ENCODE results near the gene ABCC6. TPM values are rescaled to one million over a fixed set of nuclear protein-coding genes. Genes with fewer than 3 reads are reported as not detected.

Gene ABCC6
- total and polyA plus RNA-seq, 4 donors: 50.6 to 162 (median 95.9) TPM

DNA sequence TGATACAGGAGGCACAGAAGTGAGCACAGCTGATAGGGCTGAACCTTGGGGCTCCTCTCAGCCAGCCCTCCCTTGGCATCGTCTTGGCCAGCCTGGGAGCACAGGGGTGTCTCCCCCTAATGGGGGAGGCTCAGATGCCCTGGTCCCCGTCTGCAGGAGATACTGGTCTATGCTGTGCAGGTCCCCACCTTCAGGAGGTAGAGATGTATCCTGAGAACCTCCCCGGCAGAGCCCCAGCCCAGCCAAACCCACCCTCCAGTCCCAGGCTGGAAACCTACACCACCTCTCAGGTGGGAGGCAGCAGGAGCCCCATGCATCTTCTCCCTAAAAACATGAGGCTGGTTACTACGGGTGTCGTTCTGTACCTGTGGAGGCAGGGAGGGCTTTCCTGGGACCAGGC lies 38.7 kb downstream of the ABCC6 start:
- no peak for DNase-seq (ENCODE audit: low spot score)
- TF ChIP-seq JUND (IDR thresholded peaks at IDR 0.05) (no peak), FOXA2 (IDR thresholded peaks at IDR 0.05) (no peak), HNF4G (IDR thresholded peaks at IDR 0.05) (no peak), EGR1 (IDR thresholded peaks at IDR 0.05; ENCODE audit: low read depth in 2 of 2) (no peak), GABPA (IDR thresholded peaks at IDR 0.05 in 1 of 2, conservative IDR thresholded peaks at IDR 0.05 in 1 of 2) (no peak), RXRA (IDR thresholded peaks at IDR 0.05) (no peak), NR2F2 (IDR thresholded peaks at IDR 0.05) (no peak), YY1 (IDR thresholded peaks at IDR 0.05) (no peak), FOXA1 (IDR thresholded peaks at IDR 0.05) (no peak), HNF4A (conservative IDR thresholded peaks at IDR 0.05) (no peak), SP1 (IDR thresholded peaks at IDR 0.05) (no peak)
- TF ChIP-seq, protein P1, sequence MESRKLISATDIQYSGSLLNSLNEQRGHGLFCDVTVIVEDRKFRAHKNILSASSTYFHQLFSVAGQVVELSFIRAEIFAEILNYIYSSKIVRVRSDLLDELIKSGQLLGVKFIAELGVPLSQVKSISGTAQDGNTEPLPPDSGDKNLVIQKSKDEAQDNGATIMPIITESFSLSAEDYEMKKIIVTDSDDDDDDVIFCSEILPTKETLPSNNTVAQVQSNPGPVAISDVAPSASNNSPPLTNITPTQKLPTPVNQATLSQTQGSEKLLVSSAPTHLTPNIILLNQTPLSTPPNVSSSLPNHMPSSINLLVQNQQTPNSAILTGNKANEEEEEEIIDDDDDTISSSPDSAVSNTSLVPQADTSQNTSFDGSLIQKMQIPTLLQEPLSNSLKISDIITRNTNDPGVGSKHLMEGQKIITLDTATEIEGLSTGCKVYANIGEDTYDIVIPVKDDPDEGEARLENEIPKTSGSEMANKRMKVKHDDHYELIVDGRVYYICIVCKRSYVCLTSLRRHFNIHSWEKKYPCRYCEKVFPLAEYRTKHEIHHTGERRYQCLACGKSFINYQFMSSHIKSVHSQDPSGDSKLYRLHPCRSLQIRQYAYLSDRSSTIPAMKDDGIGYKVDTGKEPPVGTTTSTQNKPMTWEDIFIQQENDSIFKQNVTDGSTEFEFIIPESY (IDR thresholded peaks at IDR 0.05): no peak
- TF ChIP-seq, protein P2, sequence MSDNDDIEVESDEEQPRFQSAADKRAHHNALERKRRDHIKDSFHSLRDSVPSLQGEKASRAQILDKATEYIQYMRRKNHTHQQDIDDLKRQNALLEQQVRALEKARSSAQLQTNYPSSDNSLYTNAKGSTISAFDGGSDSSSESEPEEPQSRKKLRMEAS (IDR thresholded peaks at IDR 0.05): no peak
- TF ChIP-seq, protein P3, sequence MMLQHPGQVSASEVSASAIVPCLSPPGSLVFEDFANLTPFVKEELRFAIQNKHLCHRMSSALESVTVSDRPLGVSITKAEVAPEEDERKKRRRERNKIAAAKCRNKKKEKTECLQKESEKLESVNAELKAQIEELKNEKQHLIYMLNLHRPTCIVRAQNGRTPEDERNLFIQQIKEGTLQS (IDR thresholded peaks at IDR 0.05): no peak
- TF ChIP-seq, protein P4, sequence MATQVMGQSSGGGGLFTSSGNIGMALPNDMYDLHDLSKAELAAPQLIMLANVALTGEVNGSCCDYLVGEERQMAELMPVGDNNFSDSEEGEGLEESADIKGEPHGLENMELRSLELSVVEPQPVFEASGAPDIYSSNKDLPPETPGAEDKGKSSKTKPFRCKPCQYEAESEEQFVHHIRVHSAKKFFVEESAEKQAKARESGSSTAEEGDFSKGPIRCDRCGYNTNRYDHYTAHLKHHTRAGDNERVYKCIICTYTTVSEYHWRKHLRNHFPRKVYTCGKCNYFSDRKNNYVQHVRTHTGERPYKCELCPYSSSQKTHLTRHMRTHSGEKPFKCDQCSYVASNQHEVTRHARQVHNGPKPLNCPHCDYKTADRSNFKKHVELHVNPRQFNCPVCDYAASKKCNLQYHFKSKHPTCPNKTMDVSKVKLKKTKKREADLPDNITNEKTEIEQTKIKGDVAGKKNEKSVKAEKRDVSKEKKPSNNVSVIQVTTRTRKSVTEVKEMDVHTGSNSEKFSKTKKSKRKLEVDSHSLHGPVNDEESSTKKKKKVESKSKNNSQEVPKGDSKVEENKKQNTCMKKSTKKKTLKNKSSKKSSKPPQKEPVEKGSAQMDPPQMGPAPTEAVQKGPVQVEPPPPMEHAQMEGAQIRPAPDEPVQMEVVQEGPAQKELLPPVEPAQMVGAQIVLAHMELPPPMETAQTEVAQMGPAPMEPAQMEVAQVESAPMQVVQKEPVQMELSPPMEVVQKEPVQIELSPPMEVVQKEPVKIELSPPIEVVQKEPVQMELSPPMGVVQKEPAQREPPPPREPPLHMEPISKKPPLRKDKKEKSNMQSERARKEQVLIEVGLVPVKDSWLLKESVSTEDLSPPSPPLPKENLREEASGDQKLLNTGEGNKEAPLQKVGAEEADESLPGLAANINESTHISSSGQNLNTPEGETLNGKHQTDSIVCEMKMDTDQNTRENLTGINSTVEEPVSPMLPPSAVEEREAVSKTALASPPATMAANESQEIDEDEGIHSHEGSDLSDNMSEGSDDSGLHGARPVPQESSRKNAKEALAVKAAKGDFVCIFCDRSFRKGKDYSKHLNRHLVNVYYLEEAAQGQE (IDR thresholded peaks at IDR 0.05): no peak
- H3K36me3 ChIP-seq (ENCODE audit: control insufficient read depth in 4 of 4, insufficient read depth in 3 of 4, low read depth in 1 of 4, low read length in 3 of 4): peaks cover 5 to 72% (median 40%) of the 10 kb centered on the region in 4 donors
- no peak overlapping the region for H3K4me3 ChIP-seq (ENCODE audit: low read depth in 1 of 3, low read length in 3 of 3)
- no peaks in the 10 kb centered on the region for H3K27me3 ChIP-seq (ENCODE audit: control insufficient read depth in 4 of 4, insufficient read depth in 4 of 4, low read length in 3 of 4)
- 75% methylated on average over 5 of the region's 5 CpGs for WGBS
- no peak overlapping the region for H3K27ac ChIP-seq (ENCODE audit: low read depth in 1 of 2, low read length in 2 of 2)
- no peak overlapping the region for H3K9ac ChIP-seq (ENCODE audit: low read depth in 1 of 2, low read length in 2 of 2)
- H3K9me3 ChIP-seq (ENCODE audit: control insufficient read depth in 4 of 4, low read length in 3 of 4): no peaks in the 10 kb centered on the region
- H3K4me1 ChIP-seq (ENCODE audit: control insufficient read depth in 4 of 4, insufficient read depth in 4 of 4, low read length in 3 of 4): peaks cover 0 to 2% (median 0%) of the 10 kb centered on the region in 4 donors

DNA sequence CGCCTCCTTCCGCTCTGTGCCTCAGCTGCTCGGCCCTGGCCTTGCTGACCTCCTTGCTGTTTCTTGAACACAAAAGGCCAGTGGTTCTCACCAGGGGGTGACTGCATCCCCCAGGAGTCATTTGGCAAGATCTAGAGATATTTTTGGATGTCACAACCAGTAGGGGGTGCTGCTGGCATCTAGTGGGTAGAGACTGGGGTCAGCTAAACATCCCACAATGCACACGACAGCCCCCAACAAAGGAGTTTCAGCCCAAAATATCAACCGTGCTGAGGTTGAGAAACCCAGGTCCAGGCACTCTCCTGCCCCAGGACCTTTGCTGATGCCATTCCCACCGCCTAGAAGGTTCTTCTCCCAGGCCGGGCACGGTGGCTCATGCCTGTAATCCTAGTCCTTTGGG lies 39.7 kb downstream of the ABCC6 start:
- Histone ChIP-seq H3K36me3 (ENCODE audit: control insufficient read depth in 4 of 4, insufficient read depth in 3 of 4, low read depth in 1 of 4, low read length in 3 of 4) (peaks cover 5 to 72% (median 40%) of the 10 kb centered on the region in 4 donors), H3K27ac (ENCODE audit: low read depth in 1 of 2, low read length in 2 of 2) (no peak overlapping the region), H3K9ac (ENCODE audit: low read depth in 1 of 2, low read length in 2 of 2) (no peak overlapping the region), H3K9me3 (ENCODE audit: control insufficient read depth in 4 of 4, low read length in 3 of 4) (no peaks in the 10 kb centered on the region), H3K27me3 (ENCODE audit: control insufficient read depth in 4 of 4, insufficient read depth in 4 of 4, low read length in 3 of 4) (no peaks in the 10 kb centered on the region), H3K4me3 (ENCODE audit: low read depth in 1 of 3, low read length in 3 of 3) (no peak overlapping the region), H3K4me1 (ENCODE audit: control insufficient read depth in 4 of 4, insufficient read depth in 4 of 4, low read length in 3 of 4) (peaks cover 0 to 2% (median 0%) of the 10 kb centered on the region in 4 donors)
- no peak for DNase-seq (ENCODE audit: low spot score)
- 88% methylated on average over 8 of the region's 8 CpGs for WGBS
- no peak for TF ChIP-seq FOXA2 (IDR thresholded peaks at IDR 0.05)
- TF ChIP-seq, protein P3 (IDR thresholded peaks at IDR 0.05): no peak
- TF ChIP-seq, protein P1 (IDR thresholded peaks at IDR 0.05): no peak
- TF ChIP-seq SP1 (IDR thresholded peaks at IDR 0.05): no peak
- TF ChIP-seq RAD21 (IDR thresholded peaks at IDR 0.05): no peak
- TF ChIP-seq FOXA1 (IDR thresholded peaks at IDR 0.05): no peak
- TF ChIP-seq, protein P4 (IDR thresholded peaks at IDR 0.05): no peak
- TF ChIP-seq GABPA (IDR thresholded peaks at IDR 0.05 in 1 of 2, conservative IDR thresholded peaks at IDR 0.05 in 1 of 2): no peak
- no peak for TF ChIP-seq TAF1 (conservative IDR thresholded peaks at IDR 0.05)
